Measurements from ENCODE around the gene USP9Y. TPM values are rescaled to one million over a fixed set of nuclear protein-coding genes. Genes with fewer than 3 reads are reported as not detected.
A peak's percentile ranks its signal among the peaks of the same experiment; 100 is the strongest.

The USP9Y gene
- polyA plus RNA-seq, 2 donors, result 0.02 to 31.3 TPM

DNA sequence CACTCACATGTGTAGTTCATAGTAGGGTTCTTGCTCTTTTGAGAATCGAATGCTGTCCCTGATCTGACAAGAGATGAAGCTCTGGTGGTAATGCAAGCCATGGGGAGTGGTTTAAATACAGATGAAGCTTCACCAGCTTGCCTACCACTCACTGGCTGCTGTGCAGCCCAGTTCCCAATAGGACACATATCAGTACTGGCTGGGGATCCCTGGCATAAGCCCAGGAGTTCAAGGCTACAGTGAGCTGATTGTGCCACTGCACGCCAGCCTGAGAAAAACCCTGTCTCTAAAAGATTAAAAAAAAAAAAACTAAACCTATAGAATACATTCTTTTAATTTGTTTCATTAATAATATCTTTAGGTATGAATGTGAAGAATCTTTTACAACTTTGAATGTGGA lies 136.5 kb downstream of the USP9Y start:
- Histone ChIP-seq H3K27ac (ENCODE audit: low read depth in 2 of 2, low read length in 1 of 2) (no peak overlapping the region), H3K27me3 (ENCODE audit: control insufficient read depth in 1 of 2, insufficient read depth in 2 of 2, low read length in 2 of 2) (no peaks in the 10 kb centered on the region), H3K4me3 (ENCODE audit: low read depth in 1 of 2, low read length in 2 of 2) (no peak overlapping the region), H3K36me3 (ENCODE audit: control insufficient read depth in 2 of 2, insufficient read depth in 2 of 2, low read length in 1 of 2) (no peaks in the 10 kb centered on the region), H3K4me1 (ENCODE audit: control insufficient read depth in 2 of 2, insufficient read depth in 2 of 2, low read length in 1 of 2) (no peaks in the 10 kb centered on the region), H3K9me3 (ENCODE audit: control insufficient read depth in 2 of 2, insufficient read depth in 1 of 2, low read depth in 1 of 2, low read length in 1 of 2) (no peaks in the 10 kb centered on the region)
- whole genome bisulfite sequencing, 2 donors, result 80 to 95% methylated on average over 1 to 2 of the region's 2 CpGs

DNA sequence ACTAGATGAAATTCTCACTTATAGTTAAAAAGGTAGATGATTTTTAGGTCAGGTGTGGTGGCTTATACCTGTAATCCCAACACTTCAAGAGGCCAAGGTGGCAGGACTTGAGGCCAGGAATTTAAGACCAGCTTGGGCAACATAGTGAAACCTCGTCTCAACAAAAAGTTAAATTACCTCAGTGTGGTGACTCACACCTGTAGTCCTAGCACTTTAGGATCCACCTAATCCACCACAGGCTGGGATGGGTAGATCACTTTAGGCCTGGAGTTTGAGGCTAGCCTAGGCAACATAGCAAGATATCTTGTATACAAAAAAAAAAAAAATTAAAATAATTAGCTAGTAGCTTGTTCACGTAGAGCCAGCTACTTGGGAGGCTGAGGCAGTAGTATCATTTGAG lies 140.3 kb downstream of the USP9Y start:
- Histone ChIP-seq H3K27me3 (ENCODE audit: control insufficient read depth in 1 of 2, insufficient read depth in 2 of 2, low read length in 2 of 2) (no peaks in the 10 kb centered on the region), H3K4me3 (ENCODE audit: low read depth in 1 of 2, low read length in 2 of 2) (no peak overlapping the region), H3K36me3 (ENCODE audit: control insufficient read depth in 2 of 2, insufficient read depth in 2 of 2, low read length in 1 of 2) (no peaks in the 10 kb centered on the region), H3K9me3 (ENCODE audit: control insufficient read depth in 2 of 2, insufficient read depth in 1 of 2, low read depth in 1 of 2, low read length in 1 of 2) (no peaks in the 10 kb centered on the region), H3K4me1 (ENCODE audit: control insufficient read depth in 2 of 2, insufficient read depth in 2 of 2, low read length in 1 of 2) (no peaks in the 10 kb centered on the region), H3K27ac (ENCODE audit: low read depth in 2 of 2, low read length in 1 of 2) (no peak overlapping the region)
- WGBS, 2 donors, result 68 to 100% methylated on average over 1 to 2 of the region's 2 CpGs

DNA sequence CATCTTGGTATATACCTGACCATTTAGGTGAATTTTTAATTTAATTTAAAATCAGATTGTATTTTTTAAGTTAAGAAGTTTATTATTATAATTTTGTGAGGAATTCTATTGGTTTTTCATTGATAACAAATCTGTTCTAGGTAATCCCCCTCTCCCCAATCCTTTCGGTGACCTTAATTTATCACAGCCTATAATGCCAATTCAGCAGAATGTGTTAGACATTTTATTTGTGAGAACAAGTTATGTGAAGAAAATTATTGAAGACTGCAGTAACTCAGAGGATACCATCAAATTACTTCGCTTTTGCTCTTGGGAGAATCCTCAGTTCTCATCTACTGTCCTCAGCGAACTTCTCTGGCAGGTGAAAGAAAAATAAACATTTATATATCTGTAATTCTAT lies 145.8 kb downstream of the USP9Y start:
- H3K4me3 ChIP-seq (ENCODE audit: low read depth in 1 of 2, low read length in 2 of 2), result no peak overlapping the region
- H3K36me3 ChIP-seq (ENCODE audit: control insufficient read depth in 2 of 2, insufficient read depth in 2 of 2, low read length in 1 of 2), result no peaks in the 10 kb centered on the region

GRCh38 chrY:12855791-12856275 lies 154.8 kb downstream of the USP9Y start:
- H3K27ac ChIP-seq (ENCODE audit: low read depth in 2 of 2, low read length in 1 of 2), result no peak overlapping the region
- no peaks in the 10 kb centered on the region for H3K27me3 ChIP-seq (ENCODE audit: control insufficient read depth in 1 of 2, insufficient read depth in 2 of 2, low read length in 2 of 2)
- H3K4me1 ChIP-seq (ENCODE audit: control insufficient read depth in 2 of 2, insufficient read depth in 2 of 2, low read length in 1 of 2), result no peaks in the 10 kb centered on the region
- H3K4me3 ChIP-seq (ENCODE audit: low read depth in 1 of 2, low read length in 2 of 2), result no peak overlapping the region
- peaks cover 0 to 6% of the 10 kb centered on the region in 2 donors for H3K36me3 ChIP-seq (ENCODE audit: control insufficient read depth in 2 of 2, insufficient read depth in 2 of 2, low read length in 1 of 2)
- H3K9me3 ChIP-seq (ENCODE audit: control insufficient read depth in 2 of 2, insufficient read depth in 1 of 2, low read depth in 1 of 2, low read length in 1 of 2), result no peaks in the 10 kb centered on the region

More for the DNA sequence above, 145.8 kb downstream of the USP9Y start:
- no peak overlapping the region for H3K27ac ChIP-seq (ENCODE audit: low read depth in 2 of 2, low read length in 1 of 2)
- H3K4me1 ChIP-seq (ENCODE audit: control insufficient read depth in 2 of 2, insufficient read depth in 2 of 2, low read length in 1 of 2), result no peaks in the 10 kb centered on the region
- H3K27me3 ChIP-seq (ENCODE audit: control insufficient read depth in 1 of 2, insufficient read depth in 2 of 2, low read length in 2 of 2), result no peaks in the 10 kb centered on the region
- H3K9me3 ChIP-seq (ENCODE audit: control insufficient read depth in 2 of 2, insufficient read depth in 1 of 2, low read depth in 1 of 2, low read length in 1 of 2), result no peaks in the 10 kb centered on the region
- 94 to 100% methylated on average over 3 of the region's 3 CpGs for WGBS, 2 donors

DNA sequence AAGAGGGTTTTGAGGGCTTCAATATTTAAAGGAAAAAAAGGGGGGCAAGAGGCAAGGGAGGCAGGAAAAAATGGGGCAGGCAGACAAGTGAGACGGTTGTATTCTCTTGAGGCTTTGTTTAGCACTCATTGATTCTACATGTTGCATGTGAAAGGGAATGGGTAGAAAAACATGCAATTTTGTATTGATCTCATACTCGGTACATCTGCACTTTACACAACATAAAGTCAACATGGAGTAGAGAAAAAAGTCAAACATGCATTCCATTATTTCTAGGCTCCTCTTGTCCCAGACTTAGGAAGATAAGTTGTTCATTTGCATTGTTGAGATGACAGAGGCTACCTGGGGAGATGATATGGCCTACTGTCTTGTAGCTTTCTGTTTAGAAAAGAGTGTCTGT lies 166.9 kb downstream of the USP9Y start:
- H3K27me3 ChIP-seq (ENCODE audit: control insufficient read depth in 1 of 2, insufficient read depth in 2 of 2, low read length in 2 of 2), result no peaks in the 10 kb centered on the region
- no peaks in the 10 kb centered on the region for H3K9me3 ChIP-seq (ENCODE audit: control insufficient read depth in 2 of 2, insufficient read depth in 1 of 2, low read depth in 1 of 2, low read length in 1 of 2)
- 83 to 85% methylated on average over 1 to 2 of the region's 2 CpGs for WGBS, 2 donors
- no peaks in the 10 kb centered on the region for H3K4me1 ChIP-seq (ENCODE audit: control insufficient read depth in 2 of 2, insufficient read depth in 2 of 2, low read length in 1 of 2)
- no peak overlapping the region for H3K27ac ChIP-seq (ENCODE audit: low read depth in 2 of 2, low read length in 1 of 2)
- H3K36me3 ChIP-seq (ENCODE audit: control insufficient read depth in 2 of 2, insufficient read depth in 2 of 2, low read length in 1 of 2), result no peaks in the 10 kb centered on the region
- no peak overlapping the region for H3K4me3 ChIP-seq (ENCODE audit: low read depth in 1 of 2, low read length in 2 of 2)

- Histone ChIP-seq H3K36me3 (ENCODE audit: control insufficient read depth in 2 of 2, insufficient read depth in 2 of 2, low read length in 1 of 2) (no peaks in the 10 kb centered on the region), H3K4me1 (ENCODE audit: control insufficient read depth in 2 of 2, insufficient read depth in 2 of 2, low read length in 1 of 2) (no peaks in the 10 kb centered on the region), H3K4me3 (ENCODE audit: low read depth in 1 of 2, low read length in 2 of 2) (no peak overlapping the region), H3K9me3 (ENCODE audit: control insufficient read depth in 2 of 2, insufficient read depth in 1 of 2, low read depth in 1 of 2, low read length in 1 of 2) (no peaks in the 10 kb centered on the region), H3K27ac (ENCODE audit: low read depth in 2 of 2, low read length in 1 of 2) (no peak overlapping the region), H3K27me3 (ENCODE audit: control insufficient read depth in 1 of 2, insufficient read depth in 2 of 2, low read length in 2 of 2) (no peaks in the 10 kb centered on the region)
These were observed 195.9 kb downstream of the USP9Y start for GRCh38 chrY:12896973-12897372.

- Histone ChIP-seq H3K9me3 (ENCODE audit: control insufficient read depth in 2 of 2, insufficient read depth in 1 of 2, low read depth in 1 of 2, low read length in 1 of 2) (no peaks in the 10 kb centered on the region), H3K27ac (ENCODE audit: low read depth in 2 of 2, low read length in 1 of 2) (no peak overlapping the region), H3K27me3 (ENCODE audit: control insufficient read depth in 1 of 2, insufficient read depth in 2 of 2, low read length in 2 of 2) (no peaks in the 10 kb centered on the region), H3K4me1 (ENCODE audit: control insufficient read depth in 2 of 2, insufficient read depth in 2 of 2, low read length in 1 of 2) (no peaks in the 10 kb centered on the region), H3K4me3 (ENCODE audit: low read depth in 1 of 2, low read length in 2 of 2) (no peak overlapping the region), H3K36me3 (ENCODE audit: control insufficient read depth in 2 of 2, insufficient read depth in 2 of 2, low read length in 1 of 2) (no peaks in the 10 kb centered on the region)
- WGBS, 2 donors, result 12 to 33% methylated on average over 1 to 2 of the region's 2 CpGs
These were observed 197.6 kb downstream of the USP9Y start for GRCh38 chrY:12898604-12899003.

DNA sequence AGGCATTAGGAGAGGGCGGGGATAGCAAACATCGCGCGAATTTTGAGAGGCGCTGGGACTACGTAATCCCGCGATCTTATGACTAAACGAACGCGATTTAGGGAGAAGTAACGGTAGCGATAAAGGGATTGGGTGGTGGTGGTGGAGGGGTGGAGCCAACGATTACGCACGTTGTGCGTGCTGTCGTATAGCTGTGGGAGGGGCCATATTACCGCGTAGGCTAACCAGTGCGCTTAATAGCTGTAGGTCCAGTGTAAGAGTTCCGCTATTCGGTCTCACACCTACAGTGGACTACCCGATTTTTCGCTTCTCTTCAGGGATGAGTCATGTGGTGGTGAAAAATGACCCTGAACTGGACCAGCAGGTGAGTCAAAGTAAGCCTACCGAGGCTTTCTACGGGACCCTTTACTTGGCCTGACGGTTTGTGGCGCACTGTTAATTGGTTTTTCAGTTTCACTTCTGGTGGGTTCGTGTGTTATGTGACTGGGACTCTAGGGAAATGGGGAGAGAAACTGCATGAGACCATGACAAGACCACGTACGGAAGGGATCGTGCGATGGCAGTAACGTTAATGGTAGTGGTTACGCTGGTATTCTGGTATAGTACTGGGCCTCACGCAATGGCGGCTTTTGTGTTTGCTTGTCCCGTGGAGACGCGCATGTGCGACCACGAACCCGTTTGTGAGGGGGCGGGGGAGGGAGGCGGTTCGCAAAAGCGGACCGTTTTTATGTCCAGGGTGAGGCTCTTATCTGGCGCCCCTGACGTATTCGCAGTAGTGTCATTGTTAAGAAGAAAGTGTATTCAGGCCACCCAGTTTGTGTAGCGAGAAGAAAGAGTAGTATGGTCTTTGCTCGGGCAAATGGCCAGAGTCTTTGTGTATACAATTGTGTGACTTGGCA lies 203.8 kb downstream of the USP9Y start, which contains the start of gene DDX3Y:
Gene DDX3Y (plus strand): TSS at position 251 of the 899 bp plus-strand sequence. CDS start 69 bp downstream, at position 320.
- 3% methylated on average over 54 of the region's 54 CpGs; no CpG with 5 or more reads in 1 of the 2 donors for WGBS, 2 donors
- Histone ChIP-seq H3K36me3 (ENCODE audit: control insufficient read depth in 2 of 2, insufficient read depth in 2 of 2, low read length in 1 of 2) (no peaks in the 10 kb centered on the region), H3K4me1 (ENCODE audit: control insufficient read depth in 2 of 2, insufficient read depth in 2 of 2, low read length in 1 of 2) (no peaks in the 10 kb centered on the region), H3K27me3 (ENCODE audit: control insufficient read depth in 1 of 2, insufficient read depth in 2 of 2, low read length in 2 of 2) (no peaks in the 10 kb centered on the region), H3K4me3 (ENCODE audit: low read depth in 1 of 2, low read length in 2 of 2) (peak within 1 kb of the TSS in 1 of 2 donors; percentile 69), H3K9me3 (ENCODE audit: control insufficient read depth in 2 of 2, insufficient read depth in 1 of 2, low read depth in 1 of 2, low read length in 1 of 2) (no peaks in the 10 kb centered on the region), H3K27ac (ENCODE audit: low read depth in 2 of 2, low read length in 1 of 2) (peak within 1 kb of the TSS in 1 of 2 donors; percentile 90)

DNA sequence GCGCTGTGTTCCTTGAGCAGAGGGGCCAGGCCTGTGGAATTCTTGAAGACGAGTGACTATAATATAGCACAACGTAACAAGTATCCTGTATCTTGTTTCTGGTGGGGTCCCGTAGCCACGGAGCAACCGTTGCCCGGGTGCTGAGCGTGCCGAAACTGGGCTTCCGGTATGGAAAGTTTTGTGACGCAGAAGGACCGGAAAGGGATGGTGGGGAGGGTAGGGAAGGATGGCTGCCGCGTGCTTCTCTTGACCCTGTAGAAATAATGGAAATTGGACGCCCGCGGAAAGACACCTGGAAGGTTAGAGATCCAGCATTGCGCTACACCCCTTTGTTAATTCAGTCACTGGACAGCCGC lies 204.5 kb downstream of the USP9Y start:
- 0 to 2% methylated on average over 6 to 19 of the region's 19 CpGs for WGBS, 2 donors
- Histone ChIP-seq H3K27me3 (ENCODE audit: control insufficient read depth in 1 of 2, insufficient read depth in 2 of 2, low read length in 2 of 2) (no peaks in the 10 kb centered on the region), H3K36me3 (ENCODE audit: control insufficient read depth in 2 of 2, insufficient read depth in 2 of 2, low read length in 1 of 2) (no peaks in the 10 kb centered on the region), H3K27ac (ENCODE audit: low read depth in 2 of 2, low read length in 1 of 2) (peak overlapping the region in 1 of 2 donors; percentile 90), H3K4me1 (ENCODE audit: control insufficient read depth in 2 of 2, insufficient read depth in 2 of 2, low read length in 1 of 2) (no peaks in the 10 kb centered on the region), H3K4me3 (ENCODE audit: low read depth in 1 of 2, low read length in 2 of 2) (peak overlapping the region in 1 of 2 donors; percentile 69), H3K9me3 (ENCODE audit: control insufficient read depth in 2 of 2, insufficient read depth in 1 of 2, low read depth in 1 of 2, low read length in 1 of 2) (no peaks in the 10 kb centered on the region)

DNA sequence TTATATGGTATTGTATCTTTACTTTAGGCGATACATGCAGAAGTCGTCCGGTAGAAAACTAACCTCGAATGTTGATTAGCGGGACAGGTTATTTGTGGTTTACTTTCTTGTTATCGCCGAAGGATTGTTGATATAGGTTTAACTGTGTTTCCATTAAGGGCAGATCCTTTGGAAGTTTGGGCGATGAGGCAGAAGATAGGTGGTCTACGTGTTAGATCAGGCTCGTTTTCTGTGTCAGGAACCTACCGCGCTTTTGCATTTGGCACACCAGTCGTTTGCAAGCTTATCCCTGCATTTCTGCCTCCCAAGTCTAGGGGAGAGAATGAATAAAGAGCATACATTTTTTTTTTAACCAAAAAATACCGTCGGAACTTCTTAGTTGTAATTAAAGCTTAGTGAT lies 204.9 kb downstream of the USP9Y start:
- Histone ChIP-seq H3K4me1 (ENCODE audit: control insufficient read depth in 2 of 2, insufficient read depth in 2 of 2, low read length in 1 of 2) (no peaks in the 10 kb centered on the region), H3K4me3 (ENCODE audit: low read depth in 1 of 2, low read length in 2 of 2) (peak overlapping the region in 1 of 2 donors; percentile 69), H3K27ac (ENCODE audit: low read depth in 2 of 2, low read length in 1 of 2) (peak overlapping the region in 1 of 2 donors; percentile 90), H3K9me3 (ENCODE audit: control insufficient read depth in 2 of 2, insufficient read depth in 1 of 2, low read depth in 1 of 2, low read length in 1 of 2) (no peaks in the 10 kb centered on the region), H3K27me3 (ENCODE audit: control insufficient read depth in 1 of 2, insufficient read depth in 2 of 2, low read length in 2 of 2) (no peaks in the 10 kb centered on the region), H3K36me3 (ENCODE audit: control insufficient read depth in 2 of 2, insufficient read depth in 2 of 2, low read length in 1 of 2) (no peaks in the 10 kb centered on the region)
- 0 to 2% methylated on average over 1 to 15 of the region's 15 CpGs for WGBS, 2 donors
